ENCODE data around the gene LGI1.
A peak's percentile ranks its signal among the peaks of the same experiment; 100 is the strongest.
"Not testable (repeated sequence)": the region's sequence is repeated elsewhere in the genome, so short reads cannot be mapped to it uniquely, and the experiment has no call there.

The LGI1 gene

DNA sequence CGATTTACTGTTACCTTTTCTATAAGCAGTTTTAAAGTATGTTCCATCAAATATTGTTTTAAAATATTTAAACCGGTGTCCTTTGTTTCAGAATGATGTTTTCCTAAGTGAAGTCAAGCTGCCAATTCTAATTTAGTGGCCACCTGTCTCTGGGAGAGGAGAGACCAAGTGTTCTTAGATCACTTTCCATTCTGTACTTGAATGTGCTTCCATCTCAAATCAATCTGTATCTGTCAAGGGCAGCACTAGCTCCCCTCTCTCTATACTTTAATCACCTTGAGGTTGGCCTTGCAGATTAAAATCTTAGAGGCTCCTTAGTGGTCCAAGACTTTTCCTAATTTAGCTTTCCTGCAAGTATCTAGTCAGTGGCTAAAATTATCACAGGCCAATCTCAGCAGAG, 49.6 kb downstream of the LGI1 start:
- no peak for DNase-seq

DNA sequence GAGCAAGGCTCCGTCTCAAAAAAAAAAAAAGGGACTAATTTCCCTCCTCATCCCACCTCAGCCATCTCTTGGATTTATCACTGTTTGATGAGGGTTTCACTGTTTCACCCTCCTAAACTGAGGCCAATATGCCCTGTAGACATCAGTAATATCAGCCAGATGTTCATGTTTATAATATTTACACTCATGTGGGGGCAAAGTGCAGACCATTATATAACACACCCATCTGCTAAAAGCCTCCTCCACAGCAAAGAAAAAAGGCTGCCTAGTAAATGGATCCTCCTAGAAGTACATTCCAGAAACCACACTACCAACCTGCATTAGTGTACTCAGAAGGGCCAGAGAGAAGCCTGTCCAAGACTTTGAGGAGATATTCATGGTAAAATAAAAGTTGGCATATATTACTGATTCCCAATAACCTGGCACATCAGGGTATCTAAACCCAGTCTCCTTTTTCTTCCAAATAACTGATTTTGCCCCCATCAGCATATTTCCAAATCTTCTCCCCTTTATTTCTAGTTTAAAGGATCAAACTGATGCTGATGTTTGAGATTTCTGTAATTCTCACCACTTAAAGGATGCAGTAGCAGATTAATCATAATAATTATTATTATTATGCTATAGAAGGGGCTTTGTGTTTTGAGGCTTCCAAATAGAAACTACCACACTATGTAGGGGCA, 55.1 kb downstream of the LGI1 start:
- DNase-seq = no peak

DNA sequence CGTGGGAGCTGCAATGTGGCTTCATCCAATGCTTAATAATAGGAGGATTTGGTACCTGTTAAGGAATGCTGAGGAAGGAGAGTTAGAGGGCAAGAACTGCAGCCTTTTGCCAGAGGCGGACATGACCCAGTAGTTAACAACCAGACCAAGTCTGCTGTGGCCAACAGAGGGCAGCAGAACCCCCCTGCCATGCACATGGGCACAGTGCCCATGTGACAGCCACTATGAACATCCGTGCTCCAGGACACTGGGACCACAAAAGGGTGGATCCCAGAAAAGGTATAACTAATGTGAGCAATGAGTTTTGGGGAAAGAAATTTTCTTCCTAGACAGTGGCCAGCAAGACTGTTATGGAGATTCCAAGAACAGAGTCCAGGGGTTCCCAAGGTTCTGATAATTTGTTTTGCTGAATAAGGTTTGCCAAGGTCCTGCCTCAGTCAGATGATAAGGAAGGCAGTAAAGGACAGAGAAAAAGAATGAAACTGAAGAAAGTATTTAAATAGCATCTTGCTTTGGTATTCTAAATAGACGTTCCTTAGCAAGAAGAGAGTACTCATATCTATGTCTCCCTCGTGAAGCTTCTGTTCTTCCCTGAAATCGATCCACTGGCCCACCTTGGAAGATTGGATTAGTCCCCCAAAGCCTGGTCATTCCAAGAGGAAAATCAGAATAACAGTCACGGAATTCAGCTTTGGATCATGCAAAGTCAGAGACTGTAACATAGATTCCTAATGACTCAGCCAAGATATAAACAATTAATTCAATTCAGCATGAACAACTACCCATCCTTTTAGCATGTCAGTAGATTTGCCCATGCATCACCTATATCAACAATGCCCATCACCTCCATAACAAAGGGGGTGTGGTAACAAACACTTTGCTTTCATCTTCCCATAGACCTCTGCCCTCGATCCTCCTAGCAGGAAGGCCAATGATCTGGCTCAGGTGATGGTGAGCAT, 56.0 kb downstream of the LGI1 start:
- DNase-seq = peak; percentile 55

DNA sequence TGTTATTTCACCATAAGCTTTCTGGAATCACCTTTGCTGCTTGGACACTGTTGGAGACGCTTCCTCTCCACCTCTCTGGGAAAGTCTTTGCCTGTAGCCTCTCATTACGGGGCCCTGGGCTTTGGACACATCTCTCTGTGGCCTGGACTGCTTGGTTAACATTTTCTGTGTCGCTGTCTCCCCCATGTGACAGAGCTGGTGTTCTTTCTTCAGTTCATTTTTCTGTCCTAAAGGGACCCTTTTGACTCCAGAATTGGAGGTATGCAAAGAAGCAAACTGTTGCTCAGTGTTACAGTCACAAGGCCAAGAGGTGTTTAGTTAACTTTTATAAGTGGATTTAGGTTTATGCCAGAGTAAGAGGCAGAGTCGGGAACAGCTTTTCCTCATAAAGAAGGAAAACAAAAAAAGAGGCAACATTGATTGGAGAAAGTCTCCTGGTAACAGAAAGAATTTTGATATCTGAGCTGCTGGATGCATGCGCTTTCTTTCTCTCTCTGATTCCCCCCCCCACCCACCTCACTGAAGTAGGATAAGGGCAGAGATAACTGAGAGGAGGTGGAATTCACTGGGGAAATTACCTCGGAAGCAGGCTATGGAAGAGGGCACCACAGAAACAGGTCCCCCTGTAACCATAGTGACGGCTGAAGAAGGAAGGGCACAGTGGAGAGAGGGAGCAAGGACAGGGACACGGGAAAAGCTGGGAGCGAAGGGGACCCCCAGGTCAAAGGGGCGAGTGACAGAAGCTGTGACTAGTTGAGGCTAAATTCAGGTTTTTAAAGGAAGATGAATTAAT, 57.8 kb downstream of the LGI1 start:
- DNase-seq = no peak

DNA sequence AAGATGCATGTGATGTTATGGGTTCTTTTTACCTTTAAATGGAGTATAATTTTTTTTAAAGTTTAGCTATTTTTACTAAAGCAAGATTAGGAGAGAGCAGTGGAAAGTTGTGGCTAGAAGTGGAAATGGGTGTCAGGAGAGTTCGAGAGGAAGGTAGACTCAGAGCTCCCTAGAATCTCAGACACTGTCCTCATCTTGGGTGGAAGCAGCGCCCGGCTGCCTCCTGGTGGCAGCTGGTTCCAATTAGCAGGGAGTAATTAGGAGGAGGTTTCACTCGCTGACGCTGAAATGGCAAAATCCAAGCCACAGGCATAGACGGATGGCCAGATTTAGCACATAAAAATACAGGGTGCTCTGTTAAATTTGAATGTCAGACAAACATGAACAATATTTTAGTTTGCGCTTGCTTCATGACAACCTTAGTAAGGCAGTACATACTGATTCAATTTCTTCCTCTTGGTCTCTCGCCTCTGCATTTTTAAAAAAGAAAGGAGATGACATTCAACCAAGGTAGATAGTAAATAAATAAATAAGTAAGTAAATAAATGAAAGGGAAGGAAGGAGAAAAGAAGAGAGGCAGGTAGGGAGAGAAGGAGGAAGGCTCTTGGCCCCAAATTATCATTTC, 58.5 kb downstream of the LGI1 start:
- DNase-seq = peak; percentile 62

DNA sequence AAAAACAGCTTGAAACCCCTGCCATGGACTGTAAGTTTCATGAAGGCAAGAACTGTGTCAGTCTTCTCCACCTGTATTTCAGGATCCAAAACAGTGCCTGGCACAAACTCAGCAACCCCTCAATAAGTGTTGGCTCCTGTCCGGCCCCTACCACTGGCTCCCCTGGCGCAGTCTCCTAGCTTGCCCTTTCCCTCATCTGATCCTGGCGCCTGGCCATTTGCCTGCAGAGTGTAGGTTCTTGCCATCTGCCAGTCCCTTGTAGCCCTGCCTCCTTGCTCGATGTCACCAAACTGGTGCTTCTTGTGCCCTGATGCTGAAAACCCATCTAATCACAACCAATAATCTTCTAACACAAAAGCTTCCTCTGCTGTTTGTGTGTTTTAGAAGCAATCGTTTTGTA, 60.4 kb downstream of the LGI1 start:
- DNase-seq = no peak

DNA sequence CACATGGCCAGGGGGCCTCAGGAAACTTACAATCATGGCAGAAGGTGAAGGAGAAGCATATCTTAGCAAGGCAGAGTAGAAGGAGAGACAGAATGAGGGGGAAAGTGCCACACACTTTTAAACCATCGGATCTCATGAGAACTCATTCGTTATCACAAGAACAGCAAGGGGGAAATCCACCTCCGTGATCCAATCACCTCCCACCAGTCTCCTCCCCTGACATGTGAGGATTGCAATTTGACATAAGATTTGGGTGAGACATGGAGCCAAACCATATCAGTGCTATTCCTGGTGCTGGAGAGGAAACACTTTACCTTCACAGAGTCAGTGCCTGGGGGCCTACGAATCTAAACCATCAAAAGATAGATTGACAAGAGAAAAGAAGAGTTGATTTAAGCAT, 61.8 kb downstream of the LGI1 start:
- no peak for DNase-seq

DNA sequence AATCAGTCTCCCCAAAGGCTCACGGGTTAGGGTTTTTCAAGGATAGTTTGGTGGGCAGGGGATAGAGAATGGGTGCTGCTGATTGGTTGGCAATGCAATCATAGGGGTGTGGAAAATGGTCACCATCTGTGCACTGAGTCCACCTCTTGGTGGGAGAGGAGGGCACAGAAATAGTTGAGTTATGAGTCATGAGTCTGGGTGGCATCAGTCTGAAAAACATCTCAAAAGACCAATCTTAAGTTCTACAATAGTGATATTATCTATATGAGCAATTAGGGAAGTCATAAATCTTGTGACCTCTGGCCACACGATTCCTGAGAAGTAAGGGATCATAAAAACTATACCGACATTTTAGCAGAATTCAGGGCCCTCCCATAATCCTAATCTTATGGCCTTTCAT, 62.7 kb downstream of the LGI1 start:
- DNase-seq = no peak

DNA sequence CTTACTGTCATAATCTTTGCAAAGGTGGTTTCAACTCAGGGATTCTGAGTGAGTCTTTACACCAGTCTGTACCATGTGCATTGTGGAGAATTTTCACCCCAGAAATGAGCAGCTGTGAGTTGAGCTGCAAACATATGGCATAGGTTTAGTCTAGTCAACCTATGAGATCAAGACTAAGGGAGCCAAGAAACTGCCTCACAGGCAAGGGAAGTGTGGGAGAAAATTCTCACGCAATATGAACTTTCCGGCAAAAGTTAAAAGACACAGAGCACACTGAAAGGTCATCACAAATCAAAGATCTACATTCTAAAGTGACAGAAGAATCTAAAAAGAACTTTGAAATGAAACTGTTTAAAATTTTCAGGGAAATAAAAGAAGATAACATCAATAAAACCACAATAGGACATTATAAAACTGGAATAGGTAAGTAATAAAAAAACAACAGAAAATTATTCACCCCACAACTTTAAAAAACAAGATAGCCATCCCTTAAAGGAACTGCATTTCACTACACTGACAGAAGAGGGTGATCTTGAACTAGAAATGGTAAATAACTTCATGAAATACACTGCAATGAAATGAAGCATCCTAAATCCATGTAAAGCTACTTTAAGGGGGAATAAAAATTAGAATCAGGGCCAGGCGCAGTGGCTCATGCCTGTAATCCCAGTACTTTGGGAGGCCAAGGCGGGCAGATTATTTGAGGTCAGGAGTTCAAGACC, 63.5 kb downstream of the LGI1 start:
- DNase-seq = peak; percentile 28

DNA sequence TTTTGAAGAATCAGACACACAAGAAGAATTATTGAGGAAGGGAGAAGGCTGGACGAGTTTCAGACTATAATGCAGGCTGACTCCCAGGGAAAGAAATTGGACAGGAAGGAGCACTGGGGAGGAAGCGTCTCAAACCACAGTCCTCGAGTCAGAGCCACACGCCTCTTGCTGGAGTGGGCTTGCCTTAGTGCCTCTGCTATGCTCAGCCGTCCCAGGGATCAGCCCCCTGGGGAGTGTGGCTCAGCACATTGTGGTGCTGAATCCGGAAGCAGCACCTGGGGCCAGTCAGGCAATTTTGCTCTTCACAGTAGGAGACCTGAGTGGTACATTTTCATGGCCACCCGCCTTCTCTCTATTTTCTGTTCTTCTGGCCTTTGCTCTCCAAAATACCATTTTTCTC, 68.6 kb downstream of the LGI1 start:
- DNase-seq = no peak

DNA sequence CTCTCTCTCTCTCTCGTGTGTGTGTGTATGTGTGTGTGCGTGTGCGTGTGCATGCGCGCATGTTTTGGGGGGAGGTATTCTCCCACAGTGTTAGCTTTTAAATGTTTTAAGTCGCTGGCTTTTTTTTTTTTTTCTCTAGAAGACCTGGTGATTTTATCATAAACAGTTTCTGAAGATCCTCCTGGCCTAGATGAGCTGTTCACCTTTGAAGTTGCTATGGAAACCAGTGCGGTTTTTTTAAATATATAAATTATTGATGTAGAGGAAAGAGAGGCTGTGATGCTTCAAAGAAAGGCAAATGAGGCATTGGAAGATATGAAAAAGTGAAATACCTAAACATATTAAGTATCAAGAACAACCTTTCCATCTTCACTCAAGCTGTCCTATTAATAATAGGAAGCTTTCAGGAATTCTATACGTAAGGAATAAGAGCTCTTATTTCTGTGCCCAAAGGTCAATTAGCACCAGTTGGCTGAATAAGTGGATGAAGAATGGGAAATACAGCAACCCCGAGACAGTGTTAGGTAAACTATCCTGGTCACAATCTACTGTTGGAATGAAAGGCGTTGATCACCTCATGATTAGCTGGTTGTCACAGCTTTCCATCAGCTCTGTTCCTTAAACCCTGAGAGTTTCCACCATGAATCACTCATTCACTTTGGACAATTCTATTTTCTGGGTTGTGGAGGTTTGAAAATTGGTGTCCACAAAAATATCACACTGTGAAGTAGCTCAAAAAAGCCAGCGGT, 69.5 kb downstream of the LGI1 start:
- DNase-seq = no peak

DNA sequence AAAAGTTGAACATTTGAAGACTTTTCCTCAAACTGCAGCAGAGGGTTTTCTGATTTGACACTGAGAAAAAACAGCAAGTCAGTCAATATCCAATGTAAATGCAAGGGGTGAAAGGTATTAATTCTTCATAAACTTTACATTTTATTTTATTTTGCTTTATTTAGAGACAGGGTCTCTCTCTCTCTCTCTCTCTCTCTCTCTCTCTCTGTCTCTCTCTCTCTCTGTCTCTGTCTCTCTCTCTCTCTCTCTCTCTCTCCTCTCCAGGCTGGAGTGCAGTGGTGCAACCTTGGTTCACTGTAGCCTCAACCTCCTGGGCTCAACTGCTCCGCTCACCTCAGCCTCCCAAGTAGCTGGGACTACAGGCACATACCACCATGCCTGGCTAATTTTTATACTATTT, 73.3 kb downstream of the LGI1 start:
- DNase-seq = not testable (repeated sequence)

DNA sequence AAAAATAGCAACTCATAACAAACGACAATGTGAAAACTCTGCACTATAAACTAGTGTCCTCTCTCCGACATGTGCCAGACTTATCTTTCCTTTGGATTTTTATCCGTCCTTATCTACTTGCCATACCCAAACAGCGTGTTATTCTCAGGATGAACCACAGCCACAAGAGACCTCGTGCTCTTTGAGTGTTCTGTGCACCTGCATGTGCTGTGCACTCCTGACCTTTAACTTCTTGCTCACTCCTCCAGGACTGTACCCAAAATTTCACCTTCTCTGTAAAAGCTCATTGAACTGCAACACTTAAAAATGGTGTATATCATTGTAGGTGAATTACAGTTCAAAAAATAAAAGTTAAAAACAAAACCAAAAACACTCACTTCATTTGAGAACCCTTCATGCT, 78.0 kb downstream of the LGI1 start:
- no peak for DNase-seq

DNA sequence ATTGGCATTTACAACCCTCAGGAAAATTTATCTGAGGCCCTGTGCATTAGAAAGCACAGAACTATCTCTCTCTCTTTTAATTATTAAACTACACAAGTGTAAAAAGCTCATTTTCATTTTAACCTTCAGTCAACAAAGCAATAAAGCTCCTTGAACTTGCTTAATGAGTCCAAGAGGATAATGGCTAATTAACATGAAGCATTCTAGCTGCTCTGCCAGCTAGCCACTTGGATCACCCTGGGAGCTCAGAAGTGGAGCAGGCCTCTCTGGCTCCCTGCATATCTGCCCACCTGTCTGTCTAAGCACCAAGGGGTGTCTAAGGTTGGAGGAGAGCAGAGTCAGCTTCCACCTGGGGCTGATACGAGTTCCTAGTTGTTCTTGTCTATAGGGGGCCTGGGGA, 80.1 kb downstream of the LGI1 start:
- DNase-seq = no peak

DNA sequence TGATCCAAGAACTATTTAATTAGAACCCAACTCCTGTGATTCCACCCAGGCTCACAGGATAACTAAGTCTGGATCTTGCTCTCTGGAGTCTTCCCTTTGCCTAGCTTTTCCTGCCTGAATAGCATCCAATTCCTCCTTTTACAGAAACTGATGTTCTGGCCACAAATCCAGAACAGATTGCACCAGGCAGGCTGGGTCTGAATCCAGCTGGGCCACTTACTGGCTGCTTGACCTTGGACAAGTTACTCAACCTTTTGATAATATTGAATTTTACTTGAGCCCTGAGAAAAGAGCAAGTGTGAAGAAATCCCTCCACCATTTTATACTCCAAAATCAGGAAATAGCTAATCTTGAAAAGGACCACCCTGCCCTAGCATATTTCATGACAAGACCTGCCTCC, 80.5 kb downstream of the LGI1 start:
- DNase-seq = no peak

DNA sequence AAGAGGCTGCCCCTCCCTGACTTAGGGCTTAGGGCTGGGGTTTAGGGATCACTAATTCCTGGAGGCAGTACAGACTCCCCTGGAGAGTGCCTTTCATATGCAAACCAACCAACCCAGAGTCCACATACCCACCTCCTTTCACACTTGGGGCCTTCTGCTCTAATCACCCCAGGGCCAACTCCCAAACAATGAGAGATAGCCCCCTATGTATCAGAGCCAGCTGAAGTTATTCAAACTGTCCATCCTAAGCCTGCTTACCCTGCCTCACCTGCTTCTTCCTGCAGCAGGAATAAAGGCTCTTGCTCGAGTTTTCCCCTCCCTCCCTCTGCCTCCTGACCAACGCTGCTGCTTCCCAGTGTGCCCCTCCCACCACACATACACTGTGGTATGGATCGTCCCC, 84.2 kb downstream of the LGI1 start:
- DNase-seq = no peak

DNA sequence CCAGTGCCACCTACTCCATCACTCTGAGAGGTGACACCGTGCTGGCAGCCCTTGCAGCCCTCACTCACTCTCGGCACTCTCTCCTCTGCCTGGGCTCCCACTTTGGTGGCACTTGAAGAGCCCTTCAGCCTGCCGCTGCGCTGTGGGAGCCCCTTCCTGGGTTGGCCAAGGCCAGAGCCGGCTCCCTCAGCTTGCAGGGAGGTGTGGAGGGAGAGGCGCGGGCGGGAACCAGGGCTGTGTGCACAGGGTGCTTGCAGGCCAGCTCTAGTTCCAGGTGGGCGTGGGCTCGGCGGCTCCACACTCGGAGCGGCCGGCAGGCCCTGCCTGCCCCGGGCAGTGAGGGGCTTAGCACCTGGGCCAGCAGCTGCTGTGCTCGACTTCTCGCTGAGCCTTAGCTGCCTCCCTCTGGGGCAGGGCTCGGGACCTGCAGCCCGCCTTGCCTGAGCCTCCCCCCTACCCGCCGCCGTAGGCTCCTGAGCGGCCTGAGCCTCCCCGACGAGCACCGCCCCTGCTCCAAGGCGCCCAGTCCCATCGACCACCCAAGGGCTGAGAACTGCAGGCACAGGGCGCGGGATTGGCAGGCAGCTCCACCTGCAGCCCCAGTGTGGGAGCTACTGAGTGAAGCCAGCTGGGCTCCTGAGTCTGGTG, 87.4 kb downstream of the LGI1 start:
- DNase-seq = no peak

All from suppressor macrophage treated with lipopolysaccharide for 4 hours (primary cell).